Caco-2 (cell line): ENCODE measurements around the gene PALLD. TPM values are rescaled to one million over a fixed set of nuclear protein-coding genes. Genes with fewer than 3 reads are reported as not detected.

Source experiments
- BruUV-seq: library from RNA; stranded (reverse); fragments of 400-500 nt; replicated peaks from 2 replicates; lab custom pipeline; 2021; lab: Mats Ljungman, UMichigan
- CTCF ChIA-PET: fragments of 300-600 bp; sonication (Branson Sonifier 250); formaldehyde crosslinking; loops from one replicate; lab custom pipeline; 2022; ENCODE audit warnings: antibody characterized with exemption; lab: Charles Lee
- POLR2A ChIA-PET: fragments of 300-600 bp; sonication (Branson Sonifier 250); formaldehyde crosslinking; loops from one replicate; lab custom pipeline; 2022; ENCODE audit warnings: antibody characterized with exemption; lab: Charles Lee
- DNase-seq, 2 experiments: peaks; one replicate each; pipeline versions ENCODE4 v3.0.0 to v3.0.0-alpha.2; 2020 to 2022
- H3K27me3 ChIP-seq: replicated peaks from 2 replicates; pipeline ENCODE4 v1.6.0; 2011; ENCODE audit warnings: low read length; ENCODE audit not compliant: control insufficient read depth, insufficient read depth
- H3K36me3 ChIP-seq: 2 replicates; pipeline ENCODE4 v1.5.1; 2011; ENCODE audit warnings: low read length; ENCODE audit not compliant: control insufficient read depth, insufficient read depth
- H3K4me1 ChIP-seq: fragments of 250-450 bp; sonication (Bioruptor Pico); 2 replicates; pipeline ENCODE4 v1.5.1; 2020; ENCODE audit warnings: mild to moderate bottlenecking
- H3K4me3 ChIP-seq: 2 replicates; pipeline ENCODE4 v1.5.1; 2011; ENCODE audit warnings: low read depth, mild to moderate bottlenecking, control low read depth, low read length
- H3K9me3 ChIP-seq: fragments of 250-450 bp; sonication (Bioruptor Pico); 2 replicates; pipeline ENCODE4 v1.5.1; 2020; ENCODE audit warnings: mild to moderate bottlenecking, moderate library complexity
- H3K27ac Mint-ChIP-seq: one replicate; pipeline ENCODE4 v1.8.0; 2022; ENCODE audit warnings: mixed read lengths; ENCODE audit not compliant: unreplicated experiment
- H3K27me3 Mint-ChIP-seq: one replicate; pipeline ENCODE4 v1.8.0; 2022; ENCODE audit warnings: mixed read lengths; ENCODE audit not compliant: insufficient read depth, unreplicated experiment
- H3K36me3 Mint-ChIP-seq: one replicate; pipeline ENCODE4 v1.8.0; 2022; ENCODE audit warnings: mild to moderate bottlenecking, mixed read lengths; ENCODE audit not compliant: insufficient read depth, unreplicated experiment
- H3K4me1 Mint-ChIP-seq: one replicate; pipeline ENCODE4 v1.8.0; 2022; ENCODE audit warnings: low read depth, mixed read lengths; ENCODE audit not compliant: unreplicated experiment
- H3K4me3 Mint-ChIP-seq: one replicate; pipeline ENCODE4 v1.8.0; 2022; ENCODE audit warnings: mild to moderate bottlenecking, moderate library complexity, mixed read lengths; ENCODE audit not compliant: unreplicated experiment
- H3K9me3 Mint-ChIP-seq: one replicate; pipeline ENCODE4 v1.8.0; 2022; ENCODE audit warnings: mixed read lengths; ENCODE audit not compliant: unreplicated experiment
- CTCF ChIP-seq, 2 experiments: fragments of 200-600 bp in 1 of 2; IDR thresholded peaks; 1 replicate in 1 of 2; 2 replicates in 1 of 2; pipeline versions ENCODE4 v1.5.1 to v1.8.0; 2011 to 2022; ENCODE audit warnings: antibody characterized with exemption in 1 of 2, control low read depth in 1 of 2, inconsistent platforms in 1 of 2, low read depth in 1 of 2, low read length in 1 of 2, mild to moderate bottlenecking in 1 of 2, moderate library complexity in 1 of 2; ENCODE audit not compliant: insufficient read depth in 1 of 2, severe bottlenecking in 1 of 2, unreplicated experiment in 1 of 2
- intact Hi-C: fragments of 100-400 bp; cut with micrococcal nuclease; formaldehyde crosslinking; loops from one replicate; pipeline ENCODE4 v1.10.0; 2022; ENCODE audit not compliant: unreplicated experiment
- total RNA-seq: library from RNA; stranded (reverse); gene quantifications from 2 replicates; pipeline ENCODE4 v1.2.3, GENCODE V29; 2022

PALLD gene
- total RNA-seq, 1 experiment from 2014 or later: 12.3 TPM

- Mint-ChIP-seq H3K36me3 (no peaks in the 10 kb centered on the region), H3K9me3 (no peaks in the 10 kb centered on the region), H3K27me3 (peaks cover 30% of the 10 kb centered on the region), H3K4me1 (no peaks in the 10 kb centered on the region), H3K27ac (no peak overlapping the region), H3K4me3 (no peak overlapping the region)
- ChIA-PET POLR2A (no interaction called here), CTCF (no interaction called here)
- BruUV-seq: no TSS peak
- DNase-seq: no peak
- TF ChIP-seq CTCF (IDR thresholded peaks at IDR 0.05; ENCODE audit: insufficient read depth in 1 of 2, low read depth in 1 of 2, low read length in 1 of 2, severe bottlenecking in 1 of 2, unreplicated experiment in 1 of 2): no peak
- Histone ChIP-seq H3K4me3 (no peak overlapping the region), H3K27me3 (no peaks in the 10 kb centered on the region), H3K36me3 (no peaks in the 10 kb centered on the region), H3K9me3 (no peaks in the 10 kb centered on the region), H3K4me1 (no peaks in the 10 kb centered on the region)
- intact Hi-C loops: no loop called here
These were observed 155.9 kb downstream of the PALLD start for GRCh38 chr4:168652755-168653154.

GRCh38 chr4:168654104-168654847, 157.4 kb downstream of the PALLD start:
- DNase-seq: no peak
- no peak overlapping the region for H3K4me3 Mint-ChIP-seq
- ChIA-PET POLR2A (no interaction called here), CTCF (no interaction called here)
- H3K36me3 Mint-ChIP-seq: no peaks in the 10 kb centered on the region
- no peaks in the 10 kb centered on the region for H3K9me3 Mint-ChIP-seq
- no peaks in the 10 kb centered on the region for H3K36me3 ChIP-seq
- intact Hi-C loops: no loop called here
- no peak overlapping the region for H3K27ac Mint-ChIP-seq
- H3K4me1 ChIP-seq: no peaks in the 10 kb centered on the region
- peaks cover 21% of the 10 kb centered on the region for H3K27me3 Mint-ChIP-seq
- H3K4me1 Mint-ChIP-seq: no peaks in the 10 kb centered on the region
- H3K9me3 ChIP-seq: no peaks in the 10 kb centered on the region
- H3K27me3 ChIP-seq: no peaks in the 10 kb centered on the region
- BruUV-seq: no TSS peak
- TF ChIP-seq CTCF (IDR thresholded peaks at IDR 0.05; ENCODE audit: insufficient read depth in 1 of 2, low read depth in 1 of 2, low read length in 1 of 2, severe bottlenecking in 1 of 2, unreplicated experiment in 1 of 2): no peak
- H3K4me3 ChIP-seq: no peak overlapping the region

GRCh38 chr4:168654848-168655174, 158.0 kb downstream of the PALLD start:
- Mint-ChIP-seq H3K9me3 (no peaks in the 10 kb centered on the region), H3K4me3 (no peak overlapping the region), H3K36me3 (no peaks in the 10 kb centered on the region), H3K4me1 (no peaks in the 10 kb centered on the region), H3K27ac (no peak overlapping the region), H3K27me3 (peaks cover 21% of the 10 kb centered on the region)
- Histone ChIP-seq H3K36me3 (no peaks in the 10 kb centered on the region), H3K4me1 (no peaks in the 10 kb centered on the region), H3K4me3 (no peak overlapping the region), H3K9me3 (no peaks in the 10 kb centered on the region), H3K27me3 (no peaks in the 10 kb centered on the region)
- intact Hi-C loops: no loop called here
- no peak for DNase-seq
- no TSS peak for BruUV-seq
- POLR2A ChIA-PET: no interaction called here
- TF ChIP-seq CTCF (IDR thresholded peaks at IDR 0.05; ENCODE audit: insufficient read depth in 1 of 2, low read depth in 1 of 2, low read length in 1 of 2, severe bottlenecking in 1 of 2, unreplicated experiment in 1 of 2): no peak
- CTCF ChIA-PET: no interaction called here
